Jurkat, Clone E6-1 (cell line): ENCODE measurements around the gene SLC17A1.
A peak's percentile ranks its signal among the peaks of the same experiment; 100 is the strongest.

Experiments used
- DNase-seq: peaks from one replicate; pipeline ENCODE4 v3.0.0-alpha.2; 2011; ENCODE audit warnings: low read depth, low spot score
- H3K4me3 ChIP-seq: 2 replicates; pipeline ENCODE4 v1.5.1; 2011; ENCODE audit warnings: mild to moderate bottlenecking, low read length, control low read depth, moderate library complexity

The SLC17A1 gene

DNA sequence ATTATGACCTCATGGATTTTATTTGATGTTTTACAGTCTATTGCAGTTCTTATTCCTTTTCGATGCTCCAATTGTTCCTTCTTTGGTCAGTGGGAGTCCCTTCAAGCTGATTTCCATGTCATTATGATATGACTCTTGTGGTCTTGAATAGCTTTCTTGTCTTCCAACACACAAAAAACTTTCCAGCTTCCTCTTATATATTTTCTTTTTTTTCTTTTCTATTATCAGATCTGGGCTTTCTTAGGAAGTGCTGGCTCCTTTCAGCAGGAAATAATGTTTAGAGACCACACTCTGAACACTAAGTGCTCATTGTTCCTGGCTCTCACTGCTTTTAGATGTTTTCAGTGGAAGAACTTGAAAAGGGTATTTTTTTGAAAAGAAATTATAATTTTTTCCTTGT lies 3.1 kb upstream of the SLC17A1 start:
- no peak for DNase-seq
- H3K4me3 ChIP-seq: no peak overlapping the region

DNA sequence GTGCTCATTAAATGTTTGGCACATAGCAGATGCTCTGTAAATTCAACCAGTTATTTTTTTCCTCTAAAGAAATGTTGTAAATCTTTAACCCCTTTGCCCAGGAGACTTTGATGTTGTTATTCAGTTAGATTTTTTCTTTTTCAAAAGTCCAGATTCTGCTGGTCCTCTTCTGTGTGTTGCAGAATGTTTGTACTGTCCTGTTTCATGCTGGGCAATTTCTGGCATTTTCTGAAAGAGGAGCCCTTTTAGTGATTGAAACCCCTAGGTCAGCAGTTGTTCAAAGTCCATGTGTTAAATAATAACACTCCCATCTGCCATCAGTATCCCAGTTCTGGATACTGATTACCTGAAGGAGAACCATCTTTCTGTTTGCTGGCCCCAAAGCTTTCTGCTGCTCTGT lies 1.3 kb upstream of the SLC17A1 start:
- DNase-seq: no peak
- no peak overlapping the region for H3K4me3 ChIP-seq

DNA sequence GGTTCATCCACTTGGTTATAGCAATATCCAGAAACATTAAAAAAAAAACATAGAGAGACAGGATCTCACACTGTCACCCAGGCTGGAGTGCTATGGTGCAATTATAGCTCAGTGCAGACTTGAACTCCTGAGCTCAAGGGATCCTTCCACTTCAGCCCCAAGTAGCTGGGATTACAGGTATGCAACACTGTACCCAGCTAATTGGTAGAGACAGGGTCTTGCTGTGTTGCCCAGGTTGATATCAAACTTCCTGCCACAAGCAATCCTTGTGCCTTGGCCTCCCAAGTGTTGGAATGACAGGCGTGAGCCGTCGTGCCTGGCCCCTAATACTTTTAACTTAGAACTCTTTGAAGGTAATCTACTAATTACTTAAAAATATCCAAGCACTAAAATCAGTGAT lies 818 bp upstream of the SLC17A1 start:
- H3K4me3 ChIP-seq: no peak overlapping the region

DNA sequence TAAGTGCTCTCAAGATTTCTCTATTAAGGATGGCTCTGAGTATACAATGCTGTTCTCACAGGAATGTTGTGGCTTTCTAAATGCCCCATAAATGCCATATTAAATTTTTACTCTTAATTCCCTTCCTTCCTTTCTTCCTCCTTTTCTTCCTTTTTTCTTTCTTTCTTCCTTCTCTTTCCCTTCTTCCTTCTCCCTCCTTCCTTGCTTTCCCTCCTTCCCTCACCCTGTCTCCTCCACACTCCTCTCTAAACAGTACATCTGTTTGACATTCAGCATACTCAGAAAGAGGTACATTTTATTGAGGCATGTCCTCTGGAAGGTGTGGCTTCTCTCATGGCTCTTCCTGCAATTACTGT lies 433 bp upstream of the SLC17A1 start:
- no peak for DNase-seq
- no peak overlapping the region for H3K4me3 ChIP-seq

More for the DNA sequence above, 818 bp upstream of the SLC17A1 start:
- DNase-seq: no peak

DNA sequence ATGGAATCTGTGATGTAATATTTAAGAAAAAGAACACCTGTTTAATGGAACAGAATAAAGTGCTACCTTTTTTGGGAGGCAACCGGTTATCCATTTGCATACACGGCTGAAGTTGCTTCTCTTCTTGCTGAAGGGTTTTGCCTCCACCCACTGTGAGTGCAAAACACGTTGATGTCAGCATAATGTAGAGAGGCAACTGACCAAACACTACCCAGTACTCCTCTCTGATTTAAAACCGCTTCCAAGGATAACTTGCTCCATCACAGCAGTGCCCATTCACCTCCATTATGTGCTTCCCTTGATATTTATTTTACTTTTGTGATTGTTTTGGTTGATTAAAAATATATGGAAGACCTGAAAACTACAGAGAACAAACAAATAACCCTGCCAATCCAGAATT lies 1.4 kb downstream of the SLC17A1 start:
- no peak overlapping the region for H3K4me3 ChIP-seq
- DNase-seq: no peak

DNA sequence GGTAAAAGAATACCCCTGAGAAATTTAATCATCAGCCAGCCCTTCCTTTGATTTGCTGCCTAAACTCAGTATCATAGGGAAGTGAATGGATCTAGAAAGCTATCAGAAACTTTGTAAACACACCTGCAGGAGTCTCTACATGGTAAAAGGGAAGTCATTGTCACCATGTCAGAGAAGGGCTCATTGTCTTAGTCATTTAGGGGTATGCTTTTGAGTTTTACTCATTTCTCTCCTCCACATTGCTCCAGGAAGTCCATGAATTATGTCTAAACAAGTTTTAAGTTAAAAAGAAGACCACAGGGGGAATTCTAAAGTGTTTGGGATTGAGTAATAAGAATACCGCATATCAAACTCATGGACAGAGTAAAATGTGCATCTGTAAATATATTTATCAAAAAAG lies 2.5 kb downstream of the SLC17A1 start:
- no peak overlapping the region for H3K4me3 ChIP-seq
- no peak for DNase-seq

DNA sequence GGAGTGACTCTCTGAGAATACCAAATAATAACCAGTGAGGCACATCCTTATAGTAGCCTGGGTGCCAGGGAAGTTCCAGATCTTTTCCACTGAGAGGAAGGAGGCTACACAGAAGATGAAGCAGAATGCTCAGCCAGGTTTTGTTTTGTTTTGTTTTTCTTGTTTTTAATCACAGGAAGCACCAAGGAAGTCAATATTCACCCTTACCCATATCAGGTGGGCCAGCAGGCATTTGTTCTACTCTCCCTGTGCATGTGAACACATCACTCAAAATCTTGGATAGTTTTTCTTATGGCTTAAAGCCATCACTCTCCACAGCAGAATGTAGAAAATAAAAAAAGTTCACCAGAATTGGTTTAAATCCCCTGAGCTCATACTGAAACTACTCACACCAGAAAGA lies 10.5 kb downstream of the SLC17A1 start:
- H3K4me3 ChIP-seq: no peak overlapping the region
- DNase-seq: no peak

DNA sequence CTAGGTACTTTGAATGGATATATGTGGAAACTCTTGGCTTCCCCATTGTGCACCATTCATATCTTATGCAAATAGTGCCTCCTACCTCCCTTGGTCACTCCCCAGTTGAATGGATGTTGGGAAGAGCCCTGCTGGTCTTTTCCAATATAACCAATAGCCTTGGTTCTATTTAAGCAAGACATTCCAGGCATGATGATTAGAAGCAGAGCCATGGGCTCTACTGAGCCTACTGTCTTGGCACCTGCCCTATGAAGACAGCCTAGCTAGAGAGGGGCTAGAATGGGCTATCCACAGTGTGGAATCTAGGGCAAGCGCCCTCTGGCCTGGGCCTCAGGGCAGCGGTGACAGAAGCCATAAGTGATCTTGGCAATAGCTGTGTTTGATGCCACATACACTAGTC lies 15.6 kb downstream of the SLC17A1 start:
- no peak overlapping the region for H3K4me3 ChIP-seq
- no peak for DNase-seq

DNA sequence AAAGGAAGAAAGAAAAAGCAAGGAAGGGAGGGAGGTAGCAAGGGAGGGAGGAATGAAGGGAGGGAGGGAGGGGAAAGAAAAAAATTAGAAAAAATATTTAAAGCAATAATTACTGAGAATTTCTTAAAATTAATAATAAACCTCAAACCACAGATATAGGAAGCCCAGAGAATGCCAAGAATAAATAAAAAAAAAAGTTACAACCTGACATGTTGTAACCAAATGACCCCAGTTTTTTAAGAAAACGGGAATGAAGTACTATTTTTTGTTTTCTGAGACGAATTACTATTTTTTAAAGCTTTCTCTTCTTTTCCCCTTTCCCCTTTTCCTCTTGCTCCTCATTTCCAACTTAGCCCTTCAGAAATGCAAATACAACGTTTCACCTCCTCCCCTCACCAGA lies 16.7 kb downstream of the SLC17A1 start:
- no peak for DNase-seq
- H3K4me3 ChIP-seq: no peak overlapping the region

DNA sequence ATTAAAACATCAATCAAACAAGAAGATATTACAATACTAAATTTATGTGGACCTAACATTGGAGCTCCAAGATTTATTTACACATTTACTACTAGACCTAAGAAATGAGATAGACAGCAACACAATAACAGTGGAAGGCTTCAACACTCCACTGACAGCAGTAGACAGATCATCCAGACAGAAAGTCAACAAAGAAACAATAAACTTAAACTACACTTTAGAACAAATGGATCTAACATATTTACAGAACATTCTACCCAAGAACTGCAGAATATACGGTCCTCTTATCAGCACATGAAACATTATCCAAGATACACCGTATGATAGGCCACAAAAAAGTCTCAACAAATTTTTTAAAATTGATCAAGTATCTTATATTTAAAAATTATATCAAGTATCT lies 27.0 kb downstream of the SLC17A1 start:
- no peak overlapping the region for H3K4me3 ChIP-seq
- no peak for DNase-seq

DNA sequence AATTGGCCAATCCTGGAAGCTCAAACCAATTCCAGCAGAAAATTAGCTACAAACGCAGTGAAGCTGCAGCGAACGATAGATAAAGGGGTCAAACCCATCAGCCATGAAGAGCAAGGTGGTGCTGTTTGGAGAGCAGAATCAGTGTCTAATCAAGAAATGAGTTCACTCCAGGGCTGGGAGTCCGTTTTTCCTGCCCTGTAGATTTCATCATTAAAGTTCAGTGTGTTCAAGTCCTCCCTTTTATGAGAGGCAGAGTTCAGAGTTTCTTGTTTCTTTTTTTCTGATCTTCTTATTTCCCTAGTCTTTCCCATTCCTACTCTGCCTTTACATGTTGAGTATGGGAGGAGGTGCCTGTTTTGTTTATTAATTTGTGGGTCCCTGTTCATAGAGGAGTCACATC lies 30.4 kb downstream of the SLC17A1 start:
- H3K4me3 ChIP-seq: no peak overlapping the region
- no peak for DNase-seq

DNA sequence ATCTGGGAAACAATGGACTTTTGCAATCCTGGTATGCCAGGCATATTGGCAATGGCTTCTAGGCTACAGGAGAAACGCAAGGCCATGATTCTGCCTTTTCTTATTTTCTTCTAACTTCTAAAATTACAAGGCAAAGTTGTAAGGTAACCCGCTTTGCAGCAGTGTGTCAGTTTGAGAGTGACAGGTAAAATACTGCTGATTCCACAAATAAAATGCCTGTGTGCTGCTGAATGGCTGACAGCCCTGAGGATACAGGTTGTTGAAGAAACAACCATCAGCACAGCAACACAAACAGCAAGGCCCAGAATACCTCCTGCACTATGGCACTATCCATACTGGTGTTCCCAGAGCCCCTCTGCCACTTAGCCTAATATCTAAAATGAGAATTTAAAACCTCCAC lies 37.1 kb downstream of the SLC17A1 start:
- no peak overlapping the region for H3K4me3 ChIP-seq
- DNase-seq: no peak

DNA sequence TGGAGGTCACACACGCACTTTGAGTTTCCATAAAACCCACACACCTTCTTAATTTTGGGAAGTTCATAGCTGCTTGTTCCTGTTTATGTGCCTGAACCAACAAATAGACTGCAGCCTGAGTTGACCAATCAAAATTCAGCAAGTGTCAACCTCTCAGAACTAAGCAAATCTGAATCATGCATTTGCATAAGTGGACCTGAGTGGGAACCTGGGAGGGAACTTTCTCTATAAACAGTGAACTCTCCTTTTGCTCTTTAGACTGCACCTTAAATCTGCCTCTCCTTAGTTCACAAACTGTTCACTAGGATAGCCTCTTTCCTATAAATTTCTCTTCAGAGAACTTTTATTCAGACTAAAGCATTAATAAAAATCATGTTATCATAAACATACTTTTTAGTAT lies 37.9 kb downstream of the SLC17A1 start:
- no peak overlapping the region for H3K4me3 ChIP-seq
- DNase-seq: no peak

DNA sequence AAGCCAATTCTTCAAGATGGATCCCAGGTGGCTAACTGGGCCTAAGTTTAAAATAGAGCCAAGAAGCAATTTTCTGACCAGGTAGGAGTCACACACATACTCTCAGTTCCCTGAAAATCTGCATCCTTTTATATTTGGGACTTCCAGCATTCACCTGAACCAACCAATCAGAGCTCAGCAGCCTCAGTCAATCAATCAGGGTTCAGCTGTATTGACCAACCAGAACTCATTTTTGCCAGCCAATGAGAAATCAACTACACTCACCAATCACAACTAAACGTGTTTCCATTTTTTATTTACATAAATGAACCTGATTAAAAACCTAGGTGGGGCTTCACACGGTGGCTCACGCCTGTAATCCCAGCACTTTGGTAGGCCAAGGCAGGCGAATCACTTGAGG lies 39.8 kb downstream of the SLC17A1 start:
- H3K4me3 ChIP-seq: no peak overlapping the region
- DNase-seq: no peak

DNA sequence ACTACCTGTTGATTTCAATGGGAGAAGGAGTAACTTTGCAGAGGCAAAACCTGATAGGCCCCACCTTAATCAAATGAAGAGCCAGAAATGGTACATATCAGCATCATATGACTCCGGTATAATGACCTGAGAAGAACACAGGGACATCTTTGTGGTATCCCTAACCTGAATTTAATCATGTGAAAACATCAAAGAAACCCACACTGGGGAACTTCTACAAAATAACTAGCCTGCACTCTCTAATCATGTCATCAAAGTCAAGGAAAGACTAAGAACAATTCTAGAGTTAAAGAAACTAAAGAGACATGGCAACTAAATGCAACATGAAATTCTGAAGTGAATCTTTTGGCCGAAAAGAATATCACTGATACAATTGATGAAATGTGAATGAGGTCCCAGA lies 42.4 kb downstream of the SLC17A1 start:
- no peak for DNase-seq
- H3K4me3 ChIP-seq: no peak overlapping the region

DNA sequence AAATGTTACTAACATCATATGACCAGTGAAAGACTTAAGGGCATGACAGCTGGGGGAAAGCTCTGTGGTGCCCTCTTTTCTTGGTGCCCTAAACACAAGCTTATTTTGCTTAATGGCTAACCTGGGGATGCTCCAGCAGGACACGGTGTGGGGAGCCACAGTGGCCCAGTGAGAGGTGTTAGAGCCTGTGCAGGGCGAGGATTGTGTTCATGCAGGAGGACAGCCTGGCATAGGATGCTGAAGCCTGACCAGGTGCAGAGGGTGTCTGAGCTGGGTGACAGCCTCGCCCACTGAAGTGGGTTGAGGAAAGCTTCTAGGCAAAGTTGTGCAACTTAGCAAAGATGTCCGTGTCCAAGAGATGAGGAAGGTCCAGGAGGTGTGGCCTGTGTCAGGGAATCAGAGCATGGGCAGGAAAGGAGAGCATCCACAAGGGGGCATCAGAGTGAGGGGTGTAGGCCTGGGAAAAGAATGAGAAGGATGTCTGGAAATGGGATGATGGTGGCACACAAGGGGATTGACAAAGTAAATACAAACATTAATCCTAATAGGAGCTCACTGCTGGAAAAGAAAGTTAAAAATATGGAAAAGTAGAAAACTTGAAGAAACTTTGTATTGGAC lies 43.4 kb downstream of the SLC17A1 start:
- peak; percentile 18 for DNase-seq
- H3K4me3 ChIP-seq: no peak overlapping the region

DNA sequence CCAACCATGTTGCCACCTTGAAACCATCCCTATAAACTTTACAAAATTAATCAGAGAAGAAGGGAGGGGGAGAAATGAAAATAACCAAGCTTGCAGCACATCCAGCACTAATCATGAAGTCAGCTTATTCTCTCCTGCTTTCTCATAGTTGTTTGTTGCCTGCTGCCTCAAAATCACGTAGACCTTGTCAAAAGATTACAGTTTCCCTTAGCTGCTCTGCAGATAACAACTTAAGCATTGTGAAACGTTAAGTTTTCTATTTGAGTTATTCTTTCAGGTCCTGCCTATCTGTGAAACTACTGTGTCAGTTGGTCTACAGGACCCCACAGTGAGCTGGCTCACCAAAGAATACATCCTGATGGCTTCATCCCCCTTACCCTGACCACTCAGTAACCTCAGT lies 44.4 kb downstream of the SLC17A1 start:
- DNase-seq: no peak
- H3K4me3 ChIP-seq: no peak overlapping the region

DNA sequence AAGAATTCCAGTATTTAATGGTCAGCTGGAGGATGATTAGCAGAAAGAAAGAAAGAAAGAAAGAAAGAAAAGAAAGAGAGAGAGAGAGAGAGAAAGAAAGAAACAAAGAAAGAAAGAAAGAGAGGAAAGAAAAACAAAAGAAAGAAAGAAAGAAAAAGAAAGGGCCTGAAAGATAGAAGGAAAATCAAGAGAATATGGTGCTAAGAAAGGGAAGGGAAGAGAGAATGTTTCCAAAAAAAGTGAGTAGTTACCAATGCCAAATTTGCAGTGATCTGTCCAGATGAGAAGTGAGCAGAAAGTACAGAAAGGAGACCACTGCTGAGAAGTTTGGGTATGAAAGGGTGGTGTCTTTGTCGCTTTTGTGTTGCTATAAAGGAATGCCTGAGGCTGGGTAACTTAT lies 50.7 kb downstream of the SLC17A1 start:
- no peak for DNase-seq
- no peak overlapping the region for H3K4me3 ChIP-seq

DNA sequence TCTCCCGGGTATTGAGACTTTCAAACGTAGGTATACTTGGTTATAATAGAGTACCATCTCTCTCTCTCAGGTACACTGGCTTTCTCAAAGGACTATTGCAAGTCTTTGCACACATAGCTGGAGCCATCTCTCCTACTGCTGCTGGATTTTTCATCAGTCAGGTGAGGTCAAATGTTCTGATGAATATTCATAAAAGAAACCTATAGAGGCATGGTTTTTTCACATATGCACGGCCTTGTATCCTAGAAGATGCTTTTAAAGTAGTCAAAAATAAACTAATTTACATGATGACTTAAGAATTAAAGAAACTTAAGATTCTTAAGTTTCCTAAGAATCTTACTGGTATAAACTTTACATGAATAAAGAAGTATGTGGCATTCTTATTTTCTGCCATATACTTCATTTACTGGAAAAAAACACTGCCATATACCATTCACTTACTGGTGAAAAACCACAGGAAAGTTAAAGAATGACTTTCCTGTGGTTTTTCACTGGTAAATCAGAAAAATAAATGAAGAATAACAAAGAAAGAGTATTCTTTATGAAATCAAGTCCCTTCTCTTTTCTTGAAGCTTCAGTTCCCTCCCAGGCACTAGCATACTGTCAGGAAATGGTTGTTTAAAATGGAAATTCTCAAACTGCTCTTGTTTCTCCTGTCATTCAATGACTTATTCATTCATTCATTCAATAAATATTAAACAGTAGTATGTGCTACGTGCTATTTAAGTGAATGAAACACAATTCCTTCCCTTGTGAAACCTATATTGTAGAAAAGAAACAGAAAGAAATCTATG lies 53.8 kb downstream of the SLC17A1 start:
- DNase-seq: no peak
- no peak overlapping the region for H3K4me3 ChIP-seq

DNA sequence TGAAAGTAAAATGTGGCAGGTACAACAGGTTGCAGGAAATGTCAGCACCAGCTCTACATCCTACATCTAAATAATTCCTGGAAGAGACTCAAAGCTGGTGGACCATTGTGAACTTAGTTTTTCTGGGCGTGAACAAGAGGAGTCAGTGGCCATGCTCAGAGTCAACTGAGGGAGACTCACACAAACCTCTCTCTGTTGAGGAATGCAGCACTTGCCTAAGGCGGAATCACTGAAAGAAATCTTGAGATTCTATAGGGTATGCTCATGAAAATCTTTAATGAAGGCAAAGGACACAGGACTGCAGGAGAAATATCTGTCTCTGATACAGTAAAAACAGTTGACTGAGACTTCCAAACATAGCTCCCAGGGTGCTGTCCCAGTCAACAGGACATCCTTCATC lies 54.8 kb downstream of the SLC17A1 start:
- no peak overlapping the region for H3K4me3 ChIP-seq
- DNase-seq: no peak

DNA sequence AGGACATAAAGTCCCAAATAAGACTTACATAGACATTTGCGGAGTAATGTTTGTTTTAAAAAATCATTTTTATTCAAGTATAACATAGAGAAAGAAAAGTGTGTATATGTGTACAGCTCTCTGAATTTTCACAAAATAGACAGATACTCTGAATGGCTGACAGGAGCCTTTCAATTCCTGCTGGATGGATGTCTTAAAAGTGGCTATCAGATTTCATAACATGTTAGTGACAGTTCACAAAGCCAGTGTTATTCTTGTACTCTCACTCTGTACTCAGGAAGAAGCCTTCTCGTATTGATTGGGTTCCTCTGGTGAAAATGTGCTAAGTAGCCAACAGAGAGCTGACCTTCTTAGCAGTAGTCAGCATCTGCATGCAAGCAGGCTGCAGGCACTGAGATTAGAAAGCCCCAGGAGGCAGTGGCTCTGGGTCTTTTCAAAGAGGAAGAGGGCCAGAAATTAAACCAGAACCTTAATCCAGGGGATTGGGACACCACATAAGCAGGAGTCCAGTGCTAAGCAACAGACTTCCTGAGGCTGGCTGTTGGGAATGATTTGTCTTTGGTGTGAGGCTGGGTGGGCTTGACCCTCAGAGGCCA lies 57.6 kb downstream of the SLC17A1 start:
- no peak for DNase-seq

More for the DNA sequence above, 57.6 kb downstream of the SLC17A1 start:
- H3K4me3 ChIP-seq: no peak overlapping the region
